ENCODE data around the gene ZBTB40.

The ZBTB40 gene

GRCh38 chr1:22473952-22474351, 22.3 kb downstream of the ZBTB40 start:
- no peak for DNase-seq

- DNase-seq = no peak
Measured at GRCh38 chr1:22476566-22476965, 24.9 kb downstream of the ZBTB40 start.

GRCh38 chr1:22483121-22483520, 31.5 kb downstream of the ZBTB40 start:
- DNase-seq = no peak

GRCh38 chr1:22484706-22485345, 33.2 kb downstream of the ZBTB40 start:
- no peak for DNase-seq

- no peak for DNase-seq
Measured at GRCh38 chr1:22485431-22485830, 33.8 kb downstream of the ZBTB40 start.

- no peak for DNase-seq
Measured at GRCh38 chr1:22487781-22488180, 36.1 kb downstream of the ZBTB40 start.

GRCh38 chr1:22488319-22488718, 36.7 kb downstream of the ZBTB40 start:
- no peak for DNase-seq

- DNase-seq = no peak
Measured at GRCh38 chr1:22489278-22489677, 37.6 kb downstream of the ZBTB40 start.

GRCh38 chr1:22489823-22490222, 38.2 kb downstream of the ZBTB40 start:
- no peak for DNase-seq

GRCh38 chr1:22490309-22490708, 38.7 kb downstream of the ZBTB40 start:
- no peak for DNase-seq

GRCh38 chr1:22491995-22492715, 40.5 kb downstream of the ZBTB40 start:
- DNase-seq = no peak

- DNase-seq = no peak
Measured at GRCh38 chr1:22494144-22494543, 42.5 kb downstream of the ZBTB40 start.

GRCh38 chr1:22494943-22495579, 43.4 kb downstream of the ZBTB40 start:
- DNase-seq = no peak

- DNase-seq = no peak
Measured at GRCh38 chr1:22496536-22497160, 45.0 kb downstream of the ZBTB40 start.

GRCh38 chr1:22498463-22498862, 46.8 kb downstream of the ZBTB40 start:
- DNase-seq = no peak

- no peak for DNase-seq
Measured at GRCh38 chr1:22500058-22500457, 48.4 kb downstream of the ZBTB40 start.

GRCh38 chr1:22500471-22500870, 48.8 kb downstream of the ZBTB40 start:
- DNase-seq = peak; percentile 35 to 56

GRCh38 chr1:22502202-22502601, 50.6 kb downstream of the ZBTB40 start:
- no peak for DNase-seq

GRCh38 chr1:22503721-22504410, 52.2 kb downstream of the ZBTB40 start:
- no peak for DNase-seq

- DNase-seq = no peak
Measured at GRCh38 chr1:22506130-22506692, 54.6 kb downstream of the ZBTB40 start.

- DNase-seq = no peak
Measured at GRCh38 chr1:22507587-22507986, 55.9 kb downstream of the ZBTB40 start.

GRCh38 chr1:22508329-22508728, 56.7 kb downstream of the ZBTB40 start:
- DNase-seq = peak in 1 of 2 experiments; percentile 31

- no peak for DNase-seq
Measured at GRCh38 chr1:22508991-22509390, 57.3 kb downstream of the ZBTB40 start.

Measured in SHP77 (cell line).